Activated CD4-positive, alpha-beta T cell treated with anti-CD3 and anti-CD28 coated beads, Interleukin-2, Interleukin-6, amounts not matched to agents 100 ng/mL and 50 ng/mL, durations not matched to agents 16 hours and 8 hours (primary cell): ENCODE data around the gene HGD.
"Not testable (repeated sequence)": the region's sequence is repeated elsewhere in the genome, so short reads cannot be mapped to it uniquely, and the experiment has no call there.

Experiments used
- DNase-seq: peaks from one replicate; pipeline ENCODE4 v3.0.0-alpha.2; 2020

The HGD gene

GRCh38 chr3:120637851-120638559, 44.0 kb downstream of the HGD start:
- DNase-seq: no peak

DNA sequence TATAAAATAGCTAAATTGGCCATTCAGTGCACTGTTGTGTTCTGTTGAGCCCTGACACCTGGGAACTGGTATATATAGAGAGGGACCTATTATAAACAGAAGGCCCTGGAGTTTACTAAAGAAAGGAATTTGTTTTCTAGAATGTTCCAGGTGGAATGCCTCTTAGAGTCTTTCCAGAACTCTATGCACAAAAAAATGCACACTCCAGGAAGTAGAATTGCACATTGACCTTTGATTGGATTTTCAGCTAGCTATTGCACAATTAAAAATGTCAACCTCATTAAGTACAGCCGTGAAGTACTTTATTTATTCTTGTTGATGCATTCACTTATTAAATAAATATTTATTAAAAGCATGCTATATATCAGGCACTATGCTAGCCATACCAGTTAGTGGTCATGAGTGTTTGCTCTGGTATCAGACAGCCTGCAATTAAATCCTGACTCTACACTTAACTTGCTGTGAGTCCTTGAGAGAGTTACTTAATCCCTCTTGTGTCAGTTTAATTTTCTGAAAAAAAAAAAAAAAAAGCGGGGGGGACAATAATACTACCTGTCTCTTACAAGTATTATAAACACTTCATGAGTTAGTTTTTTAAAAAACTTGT, 45.1 kb downstream of the HGD start:
- no peak for DNase-seq

DNA sequence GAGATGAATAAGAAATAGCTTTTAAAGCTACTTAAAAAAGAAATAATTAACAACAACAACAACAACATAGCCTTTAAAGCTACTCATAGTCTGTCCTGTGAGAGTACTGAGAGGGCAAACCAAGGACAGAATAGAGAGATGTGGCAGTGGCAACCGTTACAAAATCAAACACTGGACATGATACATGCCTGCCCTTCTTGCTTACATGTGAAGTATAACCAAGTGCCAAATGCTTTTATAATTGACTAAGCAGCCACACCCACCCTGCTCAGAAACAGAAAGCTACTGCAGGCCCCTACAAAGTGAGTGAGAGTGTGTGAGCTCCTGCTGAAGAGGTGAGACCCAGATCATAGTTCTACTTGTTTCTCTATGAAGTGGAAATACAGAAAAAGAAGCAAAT, 47.5 kb downstream of the HGD start:
- DNase-seq: no peak

GRCh38 chr3:120625159-120625586, 56.9 kb downstream of the HGD start:
- no peak for DNase-seq

GRCh38 chr3:120623727-120624093, 58.3 kb downstream of the HGD start:
- no peak for DNase-seq

GRCh38 chr3:120622870-120623726, 58.9 kb downstream of the HGD start:
- DNase-seq: peak; percentile 10

DNA sequence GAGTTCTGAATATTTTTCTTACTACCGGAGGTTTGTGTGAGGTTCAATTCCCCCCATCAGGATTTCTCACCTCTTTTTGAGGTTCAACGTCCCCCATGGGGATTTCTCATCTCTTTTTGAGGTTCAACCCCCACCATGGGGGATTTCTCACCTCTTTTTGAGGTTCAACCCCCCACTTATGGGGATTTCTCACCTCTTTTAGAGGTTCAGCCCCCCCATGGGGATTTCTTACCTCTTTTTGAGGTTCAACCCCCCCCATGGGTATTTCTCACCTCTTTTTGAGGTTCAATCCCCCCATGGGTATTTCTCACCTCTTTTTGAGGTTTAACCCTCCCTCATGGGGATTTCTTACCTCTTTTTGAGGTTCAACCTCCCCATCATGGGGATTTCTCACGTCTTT, 59.6 kb downstream of the HGD start:
- no peak for DNase-seq

- not testable (repeated sequence) for DNase-seq
Measured at GRCh38 chr3:120616745-120617144, 65.3 kb downstream of the HGD start.

GRCh38 chr3:120615847-120616609, 66.0 kb downstream of the HGD start:
- no peak for DNase-seq

DNA sequence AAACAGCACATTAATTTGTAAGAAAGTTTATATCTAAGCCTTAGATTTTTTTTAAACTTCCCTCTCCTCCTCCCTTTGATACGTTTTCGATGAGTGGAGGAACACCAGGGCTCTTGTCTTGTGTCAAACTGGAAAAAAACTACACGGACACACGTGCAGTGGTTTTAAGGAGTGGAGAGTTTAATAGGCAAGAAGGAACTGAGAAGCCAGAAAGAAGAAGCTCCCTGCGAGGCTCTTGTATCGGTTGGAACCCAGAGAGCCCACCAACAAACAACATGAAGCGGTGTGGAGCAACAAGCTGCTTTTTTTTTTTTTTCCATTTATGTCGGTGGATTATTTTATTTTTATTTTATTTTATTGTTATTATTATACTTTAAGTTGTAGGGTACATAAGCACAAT, 67.3 kb downstream of the HGD start:
- no peak for DNase-seq

GRCh38 chr3:120608506-120608905, 73.5 kb downstream of the HGD start:
- DNase-seq: no peak

- no peak for DNase-seq
Measured at GRCh38 chr3:120604784-120605183, 77.3 kb downstream of the HGD start.

- no peak for DNase-seq
Measured at GRCh38 chr3:120604382-120604781, 77.7 kb downstream of the HGD start.

GRCh38 chr3:120602682-120603081, 79.4 kb downstream of the HGD start:
- no peak for DNase-seq

DNA sequence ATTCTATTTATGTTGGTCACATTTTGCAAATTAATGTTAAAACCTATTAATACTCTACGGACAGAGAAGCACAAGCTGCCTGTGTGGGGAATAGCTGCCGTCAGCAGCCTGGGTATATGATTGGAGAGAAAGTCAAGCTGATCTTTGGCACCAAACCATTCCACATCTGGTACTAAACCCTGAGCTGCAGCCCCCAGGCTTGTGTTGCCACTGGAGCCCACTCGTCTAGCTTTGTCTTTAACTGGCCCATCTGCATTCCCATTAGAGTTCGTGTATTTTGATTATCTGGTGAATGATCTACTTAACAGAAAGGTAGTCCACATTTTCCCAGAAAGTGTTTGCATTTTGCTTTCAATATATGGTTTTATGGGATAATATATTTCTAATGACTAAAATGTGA, 80.5 kb downstream of the HGD start:
- DNase-seq: no peak

GRCh38 chr3:120599211-120599610, 82.8 kb downstream of the HGD start:
- no peak for DNase-seq

DNA sequence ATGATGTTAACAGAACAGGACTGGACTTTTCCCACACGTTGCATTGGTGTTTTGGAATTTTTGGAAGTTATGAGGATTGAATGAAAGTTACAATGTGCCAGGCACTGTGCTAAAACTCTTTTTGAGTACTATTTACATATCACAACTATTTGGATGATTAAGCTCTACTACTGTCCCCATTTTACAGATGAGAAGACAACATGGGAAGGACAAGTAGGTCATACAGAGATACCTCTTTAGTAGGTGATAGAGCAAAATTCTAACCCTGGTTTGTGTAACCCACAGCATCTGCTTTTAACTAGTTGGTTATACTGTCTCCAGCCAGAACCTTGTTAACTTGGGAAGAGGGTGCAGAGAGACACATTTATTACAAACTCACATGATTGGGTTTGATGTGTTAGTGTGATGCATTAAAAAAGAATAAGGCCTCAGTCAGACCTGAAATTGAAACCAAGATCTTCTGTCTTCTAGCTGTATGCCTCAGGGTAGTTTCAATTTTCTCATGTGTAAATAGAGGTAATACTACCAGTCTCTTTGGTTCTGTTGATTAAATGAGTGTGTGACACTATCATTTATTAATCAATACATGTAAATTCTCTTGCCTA, 84.5 kb downstream of the HGD start:
- DNase-seq: peak; percentile 36

DNA sequence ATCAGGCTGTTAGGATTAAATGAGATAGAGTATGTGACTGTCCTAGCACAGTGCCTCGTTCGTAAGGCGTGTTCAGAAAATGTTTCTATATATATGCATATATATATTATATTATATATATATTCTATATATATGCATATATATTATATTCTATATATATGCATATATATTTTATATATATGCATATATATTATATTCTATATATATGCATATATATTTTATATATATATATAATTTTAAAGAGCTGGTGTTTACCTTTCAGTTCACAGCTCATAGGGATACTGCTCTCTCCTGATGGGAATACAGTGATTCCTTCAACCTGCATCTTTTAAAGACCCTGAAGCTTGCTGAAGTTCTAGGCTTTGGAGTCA, 85.2 kb downstream of the HGD start:
- no peak for DNase-seq

DNA sequence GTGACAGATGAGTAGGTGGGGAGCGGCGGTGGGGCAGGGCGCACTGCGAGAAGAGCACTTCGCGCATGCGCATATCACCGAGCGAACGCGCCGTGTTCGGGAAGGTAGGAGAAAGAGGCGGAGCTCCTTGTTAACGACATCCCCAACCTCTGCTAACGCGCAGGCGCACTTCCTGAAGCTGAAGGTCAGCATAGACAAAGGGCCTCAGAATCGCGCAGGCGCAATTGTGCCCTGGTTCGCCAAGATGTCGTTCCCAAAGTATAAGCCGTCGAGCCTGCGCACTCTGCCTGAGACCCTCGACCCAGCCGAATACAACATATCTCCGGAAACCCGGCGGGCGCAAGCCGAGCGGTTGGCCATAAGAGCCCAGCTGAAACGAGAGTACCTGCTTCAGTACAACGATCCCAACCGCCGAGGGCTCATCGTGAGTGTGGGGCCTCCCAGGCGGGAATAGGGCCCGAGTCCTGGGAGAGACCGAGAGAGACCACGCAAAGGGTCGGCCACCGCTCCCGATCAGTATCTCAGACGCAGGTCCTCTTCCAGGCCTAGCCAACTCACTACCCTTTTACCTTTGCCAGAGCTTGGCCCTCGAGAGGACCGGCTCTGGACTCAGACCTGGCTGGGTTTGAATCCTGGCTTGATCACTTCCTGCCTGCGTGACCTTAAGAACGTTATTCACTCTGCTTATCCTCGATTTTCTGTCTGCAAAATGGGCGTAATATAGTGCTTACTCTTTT, 85.8 kb downstream of the HGD start, which contains the start of gene NDUFB4:
Gene NDUFB4, plus strand, starts transcription at position 221 of the 737 bp plus-strand sequence. Its CDS starts 24 bp downstream, at position 245.
- peak; percentile 97 for DNase-seq

DNA sequence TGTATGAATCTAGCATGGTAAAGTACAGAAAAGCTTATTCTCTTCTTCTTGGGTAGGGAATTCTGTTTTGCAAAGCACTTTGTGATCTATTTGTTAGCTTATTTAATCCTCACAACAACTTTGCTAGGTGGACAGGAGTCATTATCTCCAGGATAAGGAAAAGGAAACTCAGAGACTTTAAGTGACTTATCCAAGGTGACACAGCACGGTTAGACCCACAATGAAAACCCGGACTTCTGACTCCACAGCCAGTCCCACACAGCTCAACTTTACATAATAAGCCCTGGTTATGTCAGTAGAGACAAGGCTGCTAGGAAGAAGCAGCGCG, 86.3 kb downstream of the HGD start:
- no peak for DNase-seq

DNA sequence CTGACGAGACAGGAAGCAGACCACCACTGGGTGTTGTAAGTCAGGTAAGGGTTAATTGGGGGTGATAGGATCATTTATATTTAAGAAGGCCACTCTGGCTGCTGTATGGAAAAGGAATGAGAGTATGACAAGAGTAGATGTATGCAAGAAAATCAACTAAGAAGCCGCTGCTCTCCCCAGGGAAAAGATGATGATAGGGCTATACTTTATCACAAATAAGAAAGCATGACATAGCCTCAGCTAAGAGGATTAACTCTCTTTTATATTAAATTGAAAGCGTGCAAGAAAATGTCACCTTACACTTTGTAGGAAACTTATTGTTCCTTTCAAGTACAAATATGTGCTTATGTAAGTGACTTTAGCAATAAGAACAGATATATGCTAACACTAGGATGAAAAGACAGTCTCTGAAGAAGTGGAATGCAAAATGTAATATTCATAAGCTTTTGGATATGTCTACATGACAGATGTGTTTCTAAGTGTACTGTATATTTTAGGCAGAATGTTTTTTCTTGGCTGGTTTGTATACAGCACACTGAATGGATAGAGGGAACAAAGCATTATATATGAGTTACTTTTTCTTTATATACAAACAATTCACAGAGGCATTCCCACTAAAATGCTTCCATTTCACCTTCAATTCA, 94.6 kb downstream of the HGD start:
- DNase-seq: no peak
